ENCODE results near the gene C8G. TPM values are rescaled to one million over a fixed set of nuclear protein-coding genes. Genes with fewer than 3 reads are reported as not detected.

The C8G gene
- total RNA-seq, 1 experiment from 2014 or later, result 0.85 TPM

DNA sequence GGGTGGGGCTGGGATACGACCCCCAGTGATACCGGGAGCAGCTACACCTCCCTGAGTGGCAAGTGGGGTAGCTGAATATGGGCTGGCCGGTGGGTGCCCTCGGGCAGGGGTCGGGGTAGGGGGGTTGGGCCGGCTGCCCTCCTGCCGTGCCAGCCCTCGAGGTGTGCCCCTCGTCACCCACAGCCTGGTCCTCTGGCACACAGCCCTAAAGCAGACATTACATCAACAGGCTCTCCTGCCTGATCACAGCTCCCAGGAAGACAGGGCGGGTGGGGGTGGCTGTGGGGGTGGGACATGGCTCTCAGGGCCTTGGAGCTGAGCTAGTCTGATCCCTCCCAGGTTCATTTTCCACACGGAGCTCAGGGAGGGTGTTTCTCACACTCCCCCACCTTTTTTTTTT is 23.7 kb upstream of the C8G start:
- no peak overlapping the region for H3K4me3 Mint-ChIP-seq
- ChIA-PET POLR2A (no interaction called here), CTCF (no interaction called here)
- H3K27ac Mint-ChIP-seq, result no peak overlapping the region
- H3K36me3 Mint-ChIP-seq, result peaks cover 47% of the 10 kb centered on the region
- TF ChIP-seq, protein P1, sequence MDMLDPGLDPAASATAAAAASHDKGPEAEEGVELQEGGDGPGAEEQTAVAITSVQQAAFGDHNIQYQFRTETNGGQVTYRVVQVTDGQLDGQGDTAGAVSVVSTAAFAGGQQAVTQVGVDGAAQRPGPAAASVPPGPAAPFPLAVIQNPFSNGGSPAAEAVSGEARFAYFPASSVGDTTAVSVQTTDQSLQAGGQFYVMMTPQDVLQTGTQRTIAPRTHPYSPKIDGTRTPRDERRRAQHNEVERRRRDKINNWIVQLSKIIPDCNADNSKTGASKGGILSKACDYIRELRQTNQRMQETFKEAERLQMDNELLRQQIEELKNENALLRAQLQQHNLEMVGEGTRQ (CRISPR knock-in tag; IDR thresholded peaks at IDR 0.05), result no peak
- no peak for TF ChIP-seq ZNF423 (CRISPR knock-in tag; IDR thresholded peaks at IDR 0.05)
- TF ChIP-seq JAZF1 (CRISPR knock-in tag; IDR thresholded peaks at IDR 0.05), result no peak
- TF ChIP-seq, protein P2, sequence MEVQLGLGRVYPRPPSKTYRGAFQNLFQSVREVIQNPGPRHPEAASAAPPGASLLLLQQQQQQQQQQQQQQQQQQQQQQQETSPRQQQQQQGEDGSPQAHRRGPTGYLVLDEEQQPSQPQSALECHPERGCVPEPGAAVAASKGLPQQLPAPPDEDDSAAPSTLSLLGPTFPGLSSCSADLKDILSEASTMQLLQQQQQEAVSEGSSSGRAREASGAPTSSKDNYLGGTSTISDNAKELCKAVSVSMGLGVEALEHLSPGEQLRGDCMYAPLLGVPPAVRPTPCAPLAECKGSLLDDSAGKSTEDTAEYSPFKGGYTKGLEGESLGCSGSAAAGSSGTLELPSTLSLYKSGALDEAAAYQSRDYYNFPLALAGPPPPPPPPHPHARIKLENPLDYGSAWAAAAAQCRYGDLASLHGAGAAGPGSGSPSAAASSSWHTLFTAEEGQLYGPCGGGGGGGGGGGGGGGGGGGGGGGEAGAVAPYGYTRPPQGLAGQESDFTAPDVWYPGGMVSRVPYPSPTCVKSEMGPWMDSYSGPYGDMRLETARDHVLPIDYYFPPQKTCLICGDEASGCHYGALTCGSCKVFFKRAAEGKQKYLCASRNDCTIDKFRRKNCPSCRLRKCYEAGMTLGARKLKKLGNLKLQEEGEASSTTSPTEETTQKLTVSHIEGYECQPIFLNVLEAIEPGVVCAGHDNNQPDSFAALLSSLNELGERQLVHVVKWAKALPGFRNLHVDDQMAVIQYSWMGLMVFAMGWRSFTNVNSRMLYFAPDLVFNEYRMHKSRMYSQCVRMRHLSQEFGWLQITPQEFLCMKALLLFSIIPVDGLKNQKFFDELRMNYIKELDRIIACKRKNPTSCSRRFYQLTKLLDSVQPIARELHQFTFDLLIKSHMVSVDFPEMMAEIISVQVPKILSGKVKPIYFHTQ (CRISPR knock-in tag; IDR thresholded peaks at IDR 0.05), result no peak
- TF ChIP-seq, protein P3, sequence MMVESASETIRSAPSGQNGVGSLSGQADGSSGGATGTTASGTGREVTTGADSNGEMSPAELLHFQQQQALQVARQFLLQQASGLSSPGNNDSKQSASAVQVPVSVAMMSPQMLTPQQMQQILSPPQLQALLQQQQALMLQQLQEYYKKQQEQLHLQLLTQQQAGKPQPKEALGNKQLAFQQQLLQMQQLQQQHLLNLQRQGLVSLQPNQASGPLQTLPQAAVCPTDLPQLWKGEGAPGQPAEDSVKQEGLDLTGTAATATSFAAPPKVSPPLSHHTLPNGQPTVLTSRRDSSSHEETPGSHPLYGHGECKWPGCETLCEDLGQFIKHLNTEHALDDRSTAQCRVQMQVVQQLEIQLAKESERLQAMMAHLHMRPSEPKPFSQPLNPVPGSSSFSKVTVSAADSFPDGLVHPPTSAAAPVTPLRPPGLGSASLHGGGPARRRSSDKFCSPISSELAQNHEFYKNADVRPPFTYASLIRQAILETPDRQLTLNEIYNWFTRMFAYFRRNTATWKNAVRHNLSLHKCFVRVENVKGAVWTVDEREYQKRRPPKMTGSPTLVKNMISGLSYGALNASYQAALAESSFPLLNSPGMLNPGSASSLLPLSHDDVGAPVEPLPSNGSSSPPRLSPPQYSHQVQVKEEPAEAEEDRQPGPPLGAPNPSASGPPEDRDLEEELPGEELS (CRISPR knock-in tag; IDR thresholded peaks at IDR 0.05), result no peak
- no peaks in the 10 kb centered on the region for H3K4me1 Mint-ChIP-seq
- DNase-seq (ENCODE audit: low spot score) (no peak), ATAC-seq (no peak)
- H3K27me3 Mint-ChIP-seq (ENCODE audit: low read depth), result no peaks in the 10 kb centered on the region
- H3K9me3 Mint-ChIP-seq, result no peaks in the 10 kb centered on the region

DNA sequence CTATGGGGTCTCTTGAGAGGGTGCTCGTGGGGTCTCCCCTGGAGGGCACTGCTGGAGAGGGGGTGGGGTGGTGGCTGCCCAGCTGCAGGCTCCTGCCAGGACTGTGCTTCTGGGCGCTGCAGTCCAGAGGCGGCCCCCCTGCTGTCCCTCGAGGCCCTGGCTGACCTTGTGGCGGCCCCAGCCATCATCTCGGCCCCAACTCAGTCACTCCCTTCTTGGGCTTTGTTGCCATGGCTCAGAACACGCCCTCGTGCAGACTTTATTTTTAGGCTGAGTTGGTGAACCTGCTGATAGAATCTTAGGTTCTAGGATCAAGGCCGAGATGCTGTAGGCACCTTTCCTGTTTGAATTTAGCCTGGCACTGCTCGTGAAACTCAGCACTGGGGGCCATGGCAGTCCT is 23.3 kb upstream of the C8G start:
- POLR2A ChIA-PET, result no interaction called here
- no peak for TF ChIP-seq EMX1 (CRISPR knock-in tag; IDR thresholded peaks at IDR 0.05)
- Mint-ChIP-seq H3K9me3 (no peaks in the 10 kb centered on the region), H3K36me3 (peaks cover 48% of the 10 kb centered on the region), H3K27me3 (ENCODE audit: low read depth) (no peaks in the 10 kb centered on the region), H3K27ac (0 out of 2 replicates have a peak overlapping the region, but pooled peaks have one; percentile 23), H3K4me1 (no peaks in the 10 kb centered on the region), H3K4me3 (no peak overlapping the region)
- CTCF ChIA-PET, result no interaction called here
- ATAC-seq, result no peak
- DNase-seq (ENCODE audit: low spot score), result no peak

DNA sequence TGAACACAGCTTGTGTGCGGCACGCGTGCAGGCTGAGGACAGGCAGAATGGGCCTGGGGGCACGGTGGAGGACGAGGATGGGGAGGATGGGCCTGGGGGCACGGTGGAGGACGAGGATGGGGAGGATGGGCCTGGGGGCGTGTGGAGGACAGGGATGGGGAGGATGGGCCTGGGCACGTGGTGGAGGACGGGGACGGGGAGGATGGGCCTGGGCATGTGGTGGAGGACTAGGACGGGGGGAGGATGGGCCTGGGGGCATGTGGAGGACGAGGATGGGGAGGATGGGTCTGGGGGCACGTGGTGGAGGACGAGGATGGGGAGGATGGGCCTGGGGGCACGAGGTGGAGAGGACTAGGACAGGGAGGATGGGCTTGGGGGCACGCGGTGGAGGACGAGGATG is 22.5 kb upstream of the C8G start:
- H3K36me3 Mint-ChIP-seq, result peaks cover 45% of the 10 kb centered on the region
- no peaks in the 10 kb centered on the region for H3K9me3 Mint-ChIP-seq
- no peak for DNase-seq (ENCODE audit: low spot score)
- H3K4me3 Mint-ChIP-seq, result no peak overlapping the region
- H3K4me1 Mint-ChIP-seq, result no peaks in the 10 kb centered on the region
- H3K27me3 Mint-ChIP-seq (ENCODE audit: low read depth), result no peaks in the 10 kb centered on the region
- no peak for ATAC-seq
- POLR2A ChIA-PET, result no interaction called here
- H3K27ac Mint-ChIP-seq, result 0 out of 2 replicates have a peak overlapping the region, but pooled peaks have one; percentile 23
- CTCF ChIA-PET, result no interaction called here
- TF ChIP-seq, protein P4, sequence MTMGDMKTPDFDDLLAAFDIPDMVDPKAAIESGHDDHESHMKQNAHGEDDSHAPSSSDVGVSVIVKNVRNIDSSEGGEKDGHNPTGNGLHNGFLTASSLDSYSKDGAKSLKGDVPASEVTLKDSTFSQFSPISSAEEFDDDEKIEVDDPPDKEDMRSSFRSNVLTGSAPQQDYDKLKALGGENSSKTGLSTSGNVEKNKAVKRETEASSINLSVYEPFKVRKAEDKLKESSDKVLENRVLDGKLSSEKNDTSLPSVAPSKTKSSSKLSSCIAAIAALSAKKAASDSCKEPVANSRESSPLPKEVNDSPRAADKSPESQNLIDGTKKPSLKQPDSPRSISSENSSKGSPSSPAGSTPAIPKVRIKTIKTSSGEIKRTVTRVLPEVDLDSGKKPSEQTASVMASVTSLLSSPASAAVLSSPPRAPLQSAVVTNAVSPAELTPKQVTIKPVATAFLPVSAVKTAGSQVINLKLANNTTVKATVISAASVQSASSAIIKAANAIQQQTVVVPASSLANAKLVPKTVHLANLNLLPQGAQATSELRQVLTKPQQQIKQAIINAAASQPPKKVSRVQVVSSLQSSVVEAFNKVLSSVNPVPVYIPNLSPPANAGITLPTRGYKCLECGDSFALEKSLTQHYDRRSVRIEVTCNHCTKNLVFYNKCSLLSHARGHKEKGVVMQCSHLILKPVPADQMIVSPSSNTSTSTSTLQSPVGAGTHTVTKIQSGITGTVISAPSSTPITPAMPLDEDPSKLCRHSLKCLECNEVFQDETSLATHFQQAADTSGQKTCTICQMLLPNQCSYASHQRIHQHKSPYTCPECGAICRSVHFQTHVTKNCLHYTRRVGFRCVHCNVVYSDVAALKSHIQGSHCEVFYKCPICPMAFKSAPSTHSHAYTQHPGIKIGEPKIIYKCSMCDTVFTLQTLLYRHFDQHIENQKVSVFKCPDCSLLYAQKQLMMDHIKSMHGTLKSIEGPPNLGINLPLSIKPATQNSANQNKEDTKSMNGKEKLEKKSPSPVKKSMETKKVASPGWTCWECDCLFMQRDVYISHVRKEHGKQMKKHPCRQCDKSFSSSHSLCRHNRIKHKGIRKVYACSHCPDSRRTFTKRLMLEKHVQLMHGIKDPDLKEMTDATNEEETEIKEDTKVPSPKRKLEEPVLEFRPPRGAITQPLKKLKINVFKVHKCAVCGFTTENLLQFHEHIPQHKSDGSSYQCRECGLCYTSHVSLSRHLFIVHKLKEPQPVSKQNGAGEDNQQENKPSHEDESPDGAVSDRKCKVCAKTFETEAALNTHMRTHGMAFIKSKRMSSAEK (CRISPR knock-in tag; IDR thresholded peaks at IDR 0.05; ENCODE audit: borderline replicate concordance), result no peak
- TF ChIP-seq GABPB1 (CRISPR knock-in tag; IDR thresholded peaks at IDR 0.05), result no peak
- TF ChIP-seq OVOL2 (CRISPR knock-in tag; IDR thresholded peaks at IDR 0.05; ENCODE audit: borderline replicate concordance), result no peak
- TF ChIP-seq, protein P3 (CRISPR knock-in tag; IDR thresholded peaks at IDR 0.05), result no peak
- TF ChIP-seq, protein P5, sequence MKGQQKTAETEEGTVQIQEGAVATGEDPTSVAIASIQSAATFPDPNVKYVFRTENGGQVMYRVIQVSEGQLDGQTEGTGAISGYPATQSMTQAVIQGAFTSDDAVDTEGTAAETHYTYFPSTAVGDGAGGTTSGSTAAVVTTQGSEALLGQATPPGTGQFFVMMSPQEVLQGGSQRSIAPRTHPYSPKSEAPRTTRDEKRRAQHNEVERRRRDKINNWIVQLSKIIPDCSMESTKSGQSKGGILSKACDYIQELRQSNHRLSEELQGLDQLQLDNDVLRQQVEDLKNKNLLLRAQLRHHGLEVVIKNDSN (CRISPR knock-in tag; IDR thresholded peaks at IDR 0.05), result no peak
- TF ChIP-seq, protein P6, sequence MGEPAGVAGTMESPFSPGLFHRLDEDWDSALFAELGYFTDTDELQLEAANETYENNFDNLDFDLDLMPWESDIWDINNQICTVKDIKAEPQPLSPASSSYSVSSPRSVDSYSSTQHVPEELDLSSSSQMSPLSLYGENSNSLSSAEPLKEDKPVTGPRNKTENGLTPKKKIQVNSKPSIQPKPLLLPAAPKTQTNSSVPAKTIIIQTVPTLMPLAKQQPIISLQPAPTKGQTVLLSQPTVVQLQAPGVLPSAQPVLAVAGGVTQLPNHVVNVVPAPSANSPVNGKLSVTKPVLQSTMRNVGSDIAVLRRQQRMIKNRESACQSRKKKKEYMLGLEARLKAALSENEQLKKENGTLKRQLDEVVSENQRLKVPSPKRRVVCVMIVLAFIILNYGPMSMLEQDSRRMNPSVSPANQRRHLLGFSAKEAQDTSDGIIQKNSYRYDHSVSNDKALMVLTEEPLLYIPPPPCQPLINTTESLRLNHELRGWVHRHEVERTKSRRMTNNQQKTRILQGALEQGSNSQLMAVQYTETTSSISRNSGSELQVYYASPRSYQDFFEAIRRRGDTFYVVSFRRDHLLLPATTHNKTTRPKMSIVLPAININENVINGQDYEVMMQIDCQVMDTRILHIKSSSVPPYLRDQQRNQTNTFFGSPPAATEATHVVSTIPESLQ (CRISPR knock-in tag; IDR thresholded peaks at IDR 0.05), result no peak
- no peak for TF ChIP-seq RELA (CRISPR knock-in tag; IDR thresholded peaks at IDR 0.05; ENCODE audit: borderline replicate concordance)
- TF ChIP-seq ZNF232 (CRISPR knock-in tag; IDR thresholded peaks at IDR 0.05), result no peak
- TF ChIP-seq, protein P7, sequence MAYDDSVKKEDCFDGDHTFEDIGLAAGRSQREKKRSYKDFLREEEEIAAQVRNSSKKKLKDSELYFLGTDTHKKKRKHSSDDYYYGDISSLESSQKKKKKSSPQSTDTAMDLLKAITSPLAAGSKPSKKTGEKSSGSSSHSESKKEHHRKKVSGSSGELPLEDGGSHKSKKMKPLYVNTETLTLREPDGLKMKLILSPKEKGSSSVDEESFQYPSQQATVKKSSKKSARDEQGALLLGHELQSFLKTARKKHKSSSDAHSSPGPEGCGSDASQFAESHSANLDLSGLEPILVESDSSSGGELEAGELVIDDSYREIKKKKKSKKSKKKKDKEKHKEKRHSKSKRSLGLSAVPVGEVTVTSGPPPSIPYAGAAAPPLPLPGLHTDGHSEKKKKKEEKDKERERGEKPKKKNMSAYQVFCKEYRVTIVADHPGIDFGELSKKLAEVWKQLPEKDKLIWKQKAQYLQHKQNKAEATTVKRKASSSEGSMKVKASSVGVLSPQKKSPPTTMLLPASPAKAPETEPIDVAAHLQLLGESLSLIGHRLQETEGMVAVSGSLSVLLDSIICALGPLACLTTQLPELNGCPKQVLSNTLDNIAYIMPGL (CRISPR knock-in tag; IDR thresholded peaks at IDR 0.05), result no peak
- no peak for TF ChIP-seq TEAD4 (CRISPR knock-in tag; IDR thresholded peaks at IDR 0.05)

Measured in WTC11 (cell line).